GM10847 (cell line): ENCODE data around the gene KRTAP5-2.

ENCODE experiments used
- POLR2A ChIP-seq: IDR thresholded peaks from 2 replicates; pipeline ENCODE4 v1.6.1; 2011; ENCODE audit not compliant: insufficient read length; ENCODE audit errors: extremely low read depth

Gene KRTAP5-2

DNA sequence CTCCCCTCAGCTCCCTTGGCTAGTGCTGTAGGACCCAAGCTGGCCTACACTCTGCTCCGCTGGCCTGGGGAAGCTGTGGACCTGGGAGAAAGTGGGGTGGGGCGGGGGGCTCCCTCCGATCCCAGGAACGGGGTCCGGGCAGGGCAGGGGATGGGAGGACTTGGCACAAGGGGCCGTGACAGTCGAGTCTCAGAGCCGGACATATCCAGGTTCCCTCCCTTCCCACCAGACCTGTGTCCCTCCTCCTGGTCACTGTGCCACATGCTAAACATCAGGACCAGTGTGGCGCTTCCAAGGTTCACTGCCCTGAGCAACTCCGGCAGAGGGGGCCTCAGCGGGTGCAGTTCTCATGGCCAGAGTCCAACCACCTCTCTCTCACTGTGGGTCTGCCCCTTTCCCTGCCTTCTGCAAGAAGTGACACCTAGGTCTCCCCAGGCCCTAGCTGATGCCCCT is 28.1 kb downstream of the KRTAP5-2 start:
- TF ChIP-seq POLR2A = no peak

DNA sequence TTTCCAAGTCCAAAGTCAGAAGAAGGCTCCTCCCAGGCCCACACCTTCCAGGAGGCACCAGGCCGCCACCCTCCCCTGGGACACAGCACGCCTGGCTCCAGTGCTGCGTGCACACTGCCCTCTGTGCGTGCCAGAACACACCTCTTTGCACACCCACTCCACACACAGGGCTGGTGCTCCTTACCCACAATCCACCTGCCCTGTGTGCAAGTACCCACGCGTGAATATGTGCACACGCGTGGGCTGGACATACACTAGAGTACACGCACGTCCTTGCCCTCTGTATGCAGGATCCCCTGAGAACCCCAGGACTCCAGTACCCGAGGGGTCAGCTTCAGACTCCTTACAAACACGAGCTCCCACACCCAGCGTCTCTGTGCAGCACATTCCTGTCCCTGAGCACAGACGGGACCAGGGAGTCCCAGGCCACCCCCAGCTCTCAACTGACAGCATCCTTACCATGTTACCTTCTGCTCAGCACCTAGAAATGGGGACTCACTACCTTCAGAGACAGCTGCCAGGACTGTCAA is 28.8 kb downstream of the KRTAP5-2 start:
- TF ChIP-seq POLR2A = no peak

DNA sequence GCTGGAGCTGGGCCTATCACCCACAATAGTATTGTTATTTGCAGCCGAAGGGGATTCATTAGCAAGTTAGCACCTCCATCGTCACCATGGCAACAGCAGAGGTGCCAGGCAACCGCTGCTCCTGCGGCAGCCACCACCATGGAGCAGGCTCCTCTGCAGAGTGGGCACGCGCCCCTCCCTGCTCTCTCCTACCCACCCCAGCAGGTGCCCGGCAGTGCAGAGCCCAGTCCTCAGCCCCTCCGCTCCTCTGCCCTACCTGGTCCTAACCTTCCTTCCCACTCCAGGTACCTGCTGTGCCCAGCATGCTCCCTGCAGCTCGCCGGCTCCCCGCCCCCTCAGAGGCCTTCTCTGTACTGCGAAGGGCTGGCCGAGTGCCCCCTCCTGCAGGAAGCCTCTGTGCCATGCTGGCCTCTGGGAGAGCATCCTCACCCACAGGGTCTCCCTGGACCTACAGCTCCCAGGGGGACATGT is 29.6 kb downstream of the KRTAP5-2 start:
- no peak for TF ChIP-seq POLR2A

GRCh38 chr11:1567721-1568100 is 30.4 kb downstream of the KRTAP5-2 start:
- no peak for TF ChIP-seq POLR2A

GRCh38 chr11:1567052-1567720 is 30.9 kb downstream of the KRTAP5-2 start:
- TF ChIP-seq POLR2A = no peak

DNA sequence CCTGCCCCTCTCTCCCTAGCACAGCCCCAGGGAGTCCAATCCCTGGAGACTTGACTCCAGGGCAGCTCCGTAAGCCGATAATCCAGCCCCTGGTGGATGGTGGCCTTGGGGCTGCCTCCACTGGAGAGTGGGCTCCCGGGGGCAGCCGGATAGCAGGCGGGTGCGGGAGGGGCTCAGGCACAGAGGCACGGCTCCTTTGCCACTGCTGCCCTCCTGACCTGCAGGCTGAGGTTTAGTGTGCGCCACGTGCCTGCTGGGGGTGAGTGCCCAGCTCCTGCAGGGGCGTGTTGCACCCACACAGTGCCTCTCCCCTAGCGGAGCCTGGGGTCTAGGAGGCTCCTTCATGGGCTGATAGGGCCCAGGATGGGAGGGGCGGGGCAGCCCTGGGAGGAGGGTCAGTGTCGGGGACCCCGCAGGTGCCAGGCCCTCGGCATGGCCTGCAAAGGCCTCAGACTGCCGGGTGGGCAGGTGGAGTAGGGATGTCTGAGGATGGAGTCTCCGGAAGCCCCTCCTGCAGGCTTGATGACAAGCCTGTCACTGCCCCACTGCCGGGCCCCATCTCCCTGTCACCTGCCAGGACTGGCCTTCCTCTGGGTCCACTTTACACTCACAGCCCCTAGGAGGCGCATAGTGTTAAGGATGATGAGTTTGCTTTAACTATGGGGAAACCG is 31.6 kb downstream of the KRTAP5-2 start:
- no peak for TF ChIP-seq POLR2A

DNA sequence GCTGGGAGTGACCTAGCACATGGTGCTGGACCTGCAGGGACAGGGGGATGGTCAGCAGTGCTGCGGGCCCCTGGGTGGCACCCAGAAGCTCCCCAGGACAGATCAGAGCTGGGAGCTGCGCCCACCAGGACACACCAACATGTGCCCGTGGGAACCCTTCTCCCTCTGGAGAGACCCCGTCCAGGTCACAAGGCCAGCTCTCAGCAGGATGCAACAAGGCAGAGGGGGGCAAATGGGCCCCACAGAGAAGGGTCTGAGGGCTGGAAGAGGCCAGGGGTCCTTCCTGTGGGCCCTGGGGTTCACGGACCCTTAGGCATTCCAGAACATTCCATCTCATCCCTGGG is 32.2 kb downstream of the KRTAP5-2 start:
- no peak for TF ChIP-seq POLR2A

GRCh38 chr11:1565173-1565903 is 32.8 kb downstream of the KRTAP5-2 start:
- TF ChIP-seq POLR2A = no peak

- TF ChIP-seq POLR2A = no peak
Observed at GRCh38 chr11:1564535-1565172, 33.4 kb downstream of the KRTAP5-2 start.

DNA sequence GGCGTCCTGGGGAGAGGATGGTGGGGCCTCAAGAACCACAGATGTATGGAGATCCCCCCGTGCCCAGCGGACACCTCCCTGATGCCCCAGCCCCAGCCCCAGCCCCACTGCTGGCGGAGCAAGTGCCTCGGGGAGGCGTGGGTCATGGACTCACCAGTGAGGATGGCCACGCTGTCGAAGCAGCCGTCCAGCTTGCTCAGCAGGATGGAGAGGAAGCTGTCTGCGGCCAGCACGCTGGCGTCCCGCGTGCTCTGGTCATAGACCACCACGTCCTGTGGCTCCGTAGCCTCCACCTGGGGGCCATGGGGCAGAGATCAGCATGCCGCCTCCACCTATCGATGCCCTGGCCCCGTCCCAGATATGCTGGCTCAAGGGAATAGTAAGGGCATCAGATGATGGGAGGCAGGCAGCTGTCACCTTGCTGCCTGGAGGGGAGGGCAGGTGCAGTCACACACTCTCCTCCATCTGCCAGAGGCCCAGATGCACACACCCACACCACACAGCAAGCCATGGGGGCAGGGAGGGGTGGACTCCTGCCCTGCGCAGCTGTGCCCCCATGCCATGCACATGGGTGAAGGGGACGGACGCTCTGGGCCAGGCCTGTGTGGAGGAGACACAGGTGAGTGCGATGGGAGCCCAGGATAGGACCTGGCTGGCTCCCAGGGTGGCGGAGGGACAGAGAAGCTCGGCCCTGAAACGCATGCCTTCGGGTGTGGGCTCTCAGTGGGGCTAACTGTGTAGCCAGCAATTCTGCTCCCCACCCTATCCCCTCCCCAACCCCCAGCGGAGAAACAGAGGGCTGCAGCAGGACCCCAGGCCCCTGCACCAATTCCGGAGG is 34.2 kb downstream of the KRTAP5-2 start:
- TF ChIP-seq POLR2A = no peak

DNA sequence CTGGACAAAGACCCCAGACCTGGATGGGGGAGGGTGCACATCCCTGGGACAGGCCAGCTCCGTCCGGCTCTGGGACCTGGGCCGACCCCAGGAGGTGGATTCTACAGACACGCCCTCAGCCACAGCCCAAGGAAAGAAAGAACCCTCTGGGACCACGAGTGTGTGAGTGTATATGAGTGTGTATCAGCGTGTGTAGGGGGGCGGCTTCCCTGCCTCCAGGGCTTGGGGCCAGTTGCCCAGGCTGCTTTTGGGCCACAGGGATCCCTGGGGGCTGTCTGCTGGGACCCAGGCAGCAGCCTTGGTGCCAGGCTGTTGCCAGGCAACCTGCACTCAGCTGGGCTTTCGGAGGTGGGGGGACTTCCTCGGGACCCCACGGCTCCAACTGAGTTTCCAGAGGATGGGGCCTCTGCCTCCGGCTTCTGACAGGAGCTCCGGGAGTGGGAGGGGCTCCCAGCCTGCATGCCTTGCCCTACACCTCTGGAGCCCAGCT is 34.9 kb downstream of the KRTAP5-2 start:
- no peak for TF ChIP-seq POLR2A

- TF ChIP-seq POLR2A = no peak
Observed at GRCh38 chr11:1562469-1563148, 35.5 kb downstream of the KRTAP5-2 start.

DNA sequence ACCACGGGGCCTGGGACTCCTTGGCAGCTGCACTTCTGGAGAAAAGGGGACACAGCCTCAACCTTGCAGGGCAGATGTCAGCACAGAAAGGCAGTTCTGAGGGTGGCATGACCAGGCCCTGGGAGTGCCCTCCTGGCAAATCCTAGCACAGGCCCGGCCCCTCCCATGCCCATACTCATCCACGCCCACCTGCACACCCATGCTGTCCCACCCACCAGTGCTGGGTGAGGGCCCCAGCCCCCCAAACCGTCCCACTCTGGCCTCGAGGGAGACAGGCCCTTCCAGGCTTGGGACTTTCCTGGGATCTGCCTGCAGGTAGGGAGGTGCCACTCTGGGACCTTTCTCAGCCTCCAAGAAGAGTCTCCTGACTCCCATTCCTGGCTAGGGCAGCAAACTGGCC is 36.1 kb downstream of the KRTAP5-2 start:
- TF ChIP-seq POLR2A = no peak

- no peak for TF ChIP-seq POLR2A
Observed at GRCh38 chr11:1561266-1561665, 36.8 kb downstream of the KRTAP5-2 start.
